HG03135 (cell line): ENCODE data around the gene TMEM269.

Experiments
- ATAC-seq: cut with Tn5 transposase; IDR thresholded peaks from one replicate; pipeline ENCODE4 v1.9.1; 2021; ENCODE audit warnings: mild to moderate bottlenecking, moderate library complexity; ENCODE audit not compliant: unreplicated experiment

The TMEM269 gene

DNA sequence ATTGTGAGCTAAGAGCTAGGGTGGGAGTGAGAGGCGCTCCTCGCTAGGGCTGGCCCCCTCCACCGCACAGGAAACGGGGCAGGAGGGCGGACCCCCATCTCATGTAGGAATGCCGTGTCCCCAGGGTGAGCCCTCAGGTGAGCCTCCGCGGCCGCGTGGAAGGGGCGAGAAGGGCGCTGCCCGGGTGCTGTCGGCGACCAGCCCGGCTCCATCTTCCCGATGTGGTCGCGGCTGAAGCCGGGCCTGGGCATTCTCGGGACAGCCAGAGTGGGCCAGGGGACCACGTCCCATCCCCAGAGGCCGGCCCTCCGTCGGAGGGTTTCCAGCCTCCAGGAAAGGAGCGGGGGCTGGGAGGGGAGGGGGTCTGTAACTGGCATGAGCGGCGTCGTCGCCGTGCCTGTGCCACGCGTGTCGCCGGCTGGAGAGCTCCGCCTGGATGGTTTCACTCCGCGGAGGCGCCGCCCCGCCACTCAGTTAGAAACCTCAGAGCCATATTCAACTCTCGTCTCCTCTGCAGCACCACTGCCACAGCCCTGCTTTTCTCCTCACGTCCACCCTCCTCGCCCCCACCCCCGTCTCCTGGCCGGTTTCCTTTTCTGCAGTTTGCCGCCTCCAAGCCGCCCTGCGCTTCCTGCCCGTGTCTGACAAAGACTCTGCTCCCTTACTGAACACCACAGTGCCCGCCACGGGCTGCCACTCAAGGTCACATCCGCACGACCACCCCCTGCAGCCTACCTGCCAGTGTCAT is at the start of gene TMEM269:
TMEM269 (plus strand) TSS at position 46 of the 748 bp plus-strand sequence. CDS start 4,903 bp downstream, outside the sequence.
- no peak for ATAC-seq

- no peak for ATAC-seq
These were observed 49.7 kb upstream of the TMEM269 start for GRCh38 chr1:42735056-42735455.

DNA sequence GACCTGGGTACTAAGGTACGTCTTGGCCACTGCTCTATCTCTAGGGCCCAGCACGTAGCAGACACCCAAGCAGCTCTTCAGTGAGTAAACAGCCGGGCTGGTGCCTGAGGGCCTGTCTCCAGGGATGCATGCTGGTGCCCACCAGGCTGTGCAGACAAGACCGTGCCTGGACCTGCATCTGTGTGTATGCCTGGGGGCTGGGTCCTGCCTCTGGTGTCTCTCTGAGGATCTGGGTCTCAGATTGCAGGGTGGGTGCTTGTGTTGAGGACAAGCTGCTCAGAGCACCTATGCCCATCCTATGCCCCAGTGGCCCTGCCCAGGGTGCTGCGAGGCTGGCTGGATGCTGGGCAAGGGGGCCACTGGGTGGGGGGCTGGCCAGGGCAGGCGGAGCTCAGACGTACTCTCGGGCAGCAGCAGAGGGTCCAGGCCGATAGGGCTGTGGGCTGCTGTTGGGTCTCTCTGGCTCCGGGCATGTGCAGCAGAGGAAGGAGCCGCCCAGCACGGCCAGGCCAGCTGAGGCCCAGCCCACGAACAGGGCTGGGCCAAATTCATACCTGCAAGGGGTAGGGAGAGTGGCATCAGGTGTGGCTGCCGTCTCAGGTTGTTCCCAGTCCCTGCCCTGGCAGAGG is 49.2 kb upstream of the TMEM269 start:
- no peak for ATAC-seq

- ATAC-seq, result no peak
These were observed 48.6 kb upstream of the TMEM269 start for GRCh38 chr1:42736152-42736551.

DNA sequence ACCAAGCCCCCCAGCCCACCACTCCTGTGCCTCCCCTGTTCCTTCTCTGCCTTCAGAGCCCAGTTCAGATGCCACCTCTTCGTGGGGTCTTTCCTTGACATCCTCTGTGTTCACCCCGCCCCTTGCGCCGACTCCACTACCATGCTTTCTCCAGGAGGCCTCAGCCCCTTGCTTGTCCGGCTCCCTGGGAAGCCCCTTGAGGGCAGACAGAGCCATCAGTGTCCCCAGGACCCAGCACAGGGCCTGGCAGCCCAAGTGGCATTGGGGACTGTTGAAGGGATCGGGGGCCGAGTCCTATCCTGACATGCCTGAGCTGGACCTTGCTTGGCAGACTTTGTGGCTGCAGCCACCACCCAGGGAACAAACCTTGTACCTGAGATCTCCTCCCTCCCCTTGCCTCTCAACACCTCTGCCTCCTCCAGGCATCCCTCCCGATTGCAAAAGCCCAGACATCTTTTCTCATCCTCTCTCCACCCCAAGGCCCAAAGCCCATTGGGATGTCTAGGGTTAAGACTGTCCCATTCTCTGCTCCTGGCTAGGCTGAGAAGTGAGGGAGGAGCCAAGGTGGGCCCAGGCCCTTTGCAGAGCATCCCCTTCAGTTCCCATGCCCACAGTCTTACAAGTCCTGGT is 48.1 kb upstream of the TMEM269 start:
- ATAC-seq, result no peak

DNA sequence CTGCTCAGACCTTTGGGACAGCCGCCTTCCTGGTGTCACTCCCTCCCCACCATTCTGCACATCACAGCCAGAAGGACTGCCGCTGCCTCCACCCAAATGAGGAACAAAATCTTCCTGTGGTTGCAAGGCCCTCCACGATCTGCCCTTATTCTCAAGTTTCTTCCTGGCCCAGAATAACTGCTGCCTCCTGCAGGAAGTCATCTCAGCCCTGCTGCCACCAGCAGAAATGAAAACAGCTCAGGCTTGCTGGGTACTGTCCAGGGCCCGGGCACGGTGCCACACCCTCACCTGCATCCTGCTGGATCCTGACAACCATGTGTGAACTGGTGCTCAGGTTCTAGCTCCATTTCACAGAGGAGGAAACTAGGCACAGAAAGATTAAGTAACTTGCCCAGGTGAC is 47.5 kb upstream of the TMEM269 start:
- no peak for ATAC-seq

- ATAC-seq, result no peak
These were observed 46.7 kb upstream of the TMEM269 start for GRCh38 chr1:42737986-42738677.

- ATAC-seq, result no peak
These were observed 46.0 kb upstream of the TMEM269 start for GRCh38 chr1:42738678-42739226.

DNA sequence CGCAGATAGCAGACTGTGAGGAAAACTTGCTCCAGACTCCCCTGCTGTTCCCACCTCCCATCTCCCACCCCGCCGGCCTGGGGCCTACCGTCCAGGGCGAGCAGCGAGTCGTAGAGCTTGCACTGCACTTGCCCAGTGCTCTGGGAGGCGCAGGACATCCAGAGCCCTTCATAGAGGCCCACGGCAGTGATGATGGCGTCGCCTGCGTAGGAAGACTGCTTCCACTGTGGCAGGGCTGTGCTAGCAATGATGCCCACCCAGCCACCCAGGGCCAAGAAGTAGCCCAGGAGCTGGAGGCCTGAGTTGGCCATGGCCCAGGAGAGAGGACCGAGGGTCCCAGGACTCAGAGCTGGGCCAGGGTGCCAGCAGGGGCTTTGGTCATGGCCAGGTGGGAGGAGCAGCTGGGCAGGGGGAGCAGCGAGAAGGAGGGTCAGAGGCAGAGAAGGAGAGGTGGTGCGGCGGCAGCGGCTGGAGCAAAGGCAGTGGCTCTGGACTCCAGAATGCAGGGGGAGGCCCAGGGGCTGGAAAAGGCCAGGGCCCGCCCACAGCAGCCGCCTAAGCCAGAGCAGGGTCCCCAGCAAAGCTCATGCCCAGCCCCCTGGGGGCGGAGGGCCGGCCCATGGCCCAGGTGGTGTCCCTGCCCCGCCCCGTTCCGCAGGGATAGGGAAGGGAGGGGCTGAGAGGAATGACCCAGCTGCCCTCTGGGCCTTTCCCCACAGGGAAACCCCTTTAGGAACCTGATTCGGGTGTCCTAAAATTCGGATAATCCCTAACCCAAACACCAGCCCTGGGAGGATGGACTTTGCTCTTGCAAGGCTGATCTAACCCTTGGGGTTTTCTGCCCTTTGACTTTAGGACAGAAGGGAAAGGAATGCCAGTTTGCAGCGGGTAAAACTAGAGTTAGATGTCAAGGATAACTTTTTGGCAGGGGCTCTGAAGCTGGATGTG is 44.8 kb upstream of the TMEM269 start, which contains the start of gene CLDN19:
CLDN19 (minus strand) TSS at position 484 of the 948 bp plus-strand sequence; CDS start at position 311, 173 bp downstream.
- ATAC-seq, result no peak

- no peak for ATAC-seq
These were observed 43.8 kb upstream of the TMEM269 start for GRCh38 chr1:42740851-42741580.

- ATAC-seq, result no peak
These were observed 43.1 kb upstream of the TMEM269 start for GRCh38 chr1:42741706-42742105.

DNA sequence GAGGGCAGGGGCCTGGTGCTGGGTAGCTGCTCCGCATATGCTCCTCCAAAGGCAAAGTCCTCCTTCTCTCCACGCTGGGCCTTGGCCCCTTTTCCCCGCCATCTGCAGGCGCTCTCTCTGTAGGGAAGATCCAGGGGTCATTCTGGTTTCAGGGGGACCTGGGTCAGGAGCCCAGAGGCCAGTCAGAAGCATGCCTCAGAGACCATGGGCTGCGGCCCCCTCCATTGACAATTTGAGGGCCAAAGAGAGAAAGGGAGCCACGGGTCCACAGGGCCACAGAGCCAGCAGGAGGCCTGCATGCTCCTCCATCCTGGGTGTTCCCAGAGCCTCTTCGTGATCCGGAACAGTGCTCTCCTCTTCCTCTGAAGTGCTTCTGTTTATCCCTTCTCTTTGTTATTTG is 42.6 kb upstream of the TMEM269 start:
- no peak for ATAC-seq

DNA sequence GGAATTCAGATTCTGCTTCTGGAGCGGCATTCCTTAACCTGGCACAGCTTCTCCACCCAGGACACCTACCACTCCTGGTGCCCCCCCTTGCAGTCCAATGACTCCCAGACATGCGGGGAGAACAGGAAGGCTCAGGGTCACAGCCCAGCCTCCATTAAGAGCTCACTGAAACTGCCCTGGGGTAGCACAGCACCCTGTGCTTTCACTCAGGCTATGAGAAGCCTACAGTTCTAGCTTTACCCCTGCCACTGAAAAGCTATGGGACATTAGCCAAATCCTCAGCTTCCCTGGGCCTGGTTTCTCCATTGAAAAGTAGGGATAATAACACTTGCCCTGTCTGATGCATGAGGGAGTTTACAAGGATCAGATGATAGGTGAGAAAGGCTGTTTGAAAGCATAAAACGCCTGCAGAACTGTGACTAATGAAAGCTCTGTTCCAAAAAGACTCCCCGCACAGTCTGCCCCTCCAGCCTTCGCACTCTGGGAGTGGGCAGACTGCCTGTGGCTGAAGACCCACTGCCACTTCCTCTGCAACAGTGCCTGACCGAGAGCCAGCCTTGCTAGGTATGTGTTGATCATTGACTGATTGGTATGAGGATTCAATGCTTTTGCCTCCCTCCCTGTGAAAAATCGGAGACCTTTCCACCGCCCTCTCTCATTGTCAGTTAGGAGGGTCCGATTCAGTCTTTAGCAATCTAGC is 42.0 kb upstream of the TMEM269 start:
- no peak for ATAC-seq

DNA sequence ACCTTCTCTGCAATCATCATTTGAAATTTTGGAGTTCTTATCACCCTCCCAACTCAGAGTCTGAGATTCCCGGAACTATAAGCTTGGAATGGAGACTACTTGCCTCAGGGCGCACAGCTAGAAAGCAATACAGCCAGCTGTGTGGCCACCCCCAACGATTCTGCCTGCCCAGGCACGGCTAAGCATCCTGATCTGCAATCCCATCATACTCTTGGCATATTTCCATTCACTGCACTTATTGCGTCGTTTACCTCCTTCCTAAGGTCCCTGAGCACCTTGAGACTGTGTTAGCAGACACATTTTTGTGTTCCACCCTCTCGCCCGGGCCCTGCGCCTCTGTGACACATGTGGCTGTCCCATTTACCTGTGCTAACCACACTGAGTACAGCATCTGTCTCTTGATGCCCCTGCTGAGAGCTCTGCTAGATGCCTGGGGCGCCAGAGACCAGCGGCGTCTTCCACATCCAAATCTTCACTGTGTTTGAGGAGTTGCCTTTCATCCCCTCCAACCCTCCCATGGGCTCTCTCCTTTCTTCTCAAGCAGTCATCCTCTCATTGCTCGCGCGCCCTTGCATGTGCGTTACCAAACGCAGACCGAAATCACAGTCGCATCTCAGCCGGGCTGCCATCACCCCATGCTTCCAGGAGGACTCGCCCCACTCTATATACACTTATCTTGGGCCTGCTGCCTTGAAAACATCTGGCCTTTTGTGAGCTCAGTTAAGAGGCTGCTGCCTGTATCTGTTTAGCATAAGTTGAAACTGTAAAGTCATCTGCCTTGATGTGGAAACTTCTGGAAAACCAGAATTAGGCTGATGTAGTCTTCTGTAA is 41.3 kb upstream of the TMEM269 start:
- no peak for ATAC-seq

DNA sequence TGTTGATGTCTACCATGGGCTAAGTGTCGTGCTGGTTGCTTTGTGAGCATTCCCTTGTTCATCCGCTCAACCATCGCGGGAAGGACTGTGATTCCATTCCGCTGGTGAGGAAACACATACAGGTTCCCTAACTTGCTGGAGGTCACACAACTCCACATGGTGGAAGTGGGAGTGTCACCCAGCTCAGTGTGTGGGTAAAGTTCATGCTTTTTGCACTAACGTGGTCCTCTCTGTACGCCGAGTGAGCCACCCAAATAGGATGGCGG is 40.7 kb upstream of the TMEM269 start:
- ATAC-seq, result no peak

DNA sequence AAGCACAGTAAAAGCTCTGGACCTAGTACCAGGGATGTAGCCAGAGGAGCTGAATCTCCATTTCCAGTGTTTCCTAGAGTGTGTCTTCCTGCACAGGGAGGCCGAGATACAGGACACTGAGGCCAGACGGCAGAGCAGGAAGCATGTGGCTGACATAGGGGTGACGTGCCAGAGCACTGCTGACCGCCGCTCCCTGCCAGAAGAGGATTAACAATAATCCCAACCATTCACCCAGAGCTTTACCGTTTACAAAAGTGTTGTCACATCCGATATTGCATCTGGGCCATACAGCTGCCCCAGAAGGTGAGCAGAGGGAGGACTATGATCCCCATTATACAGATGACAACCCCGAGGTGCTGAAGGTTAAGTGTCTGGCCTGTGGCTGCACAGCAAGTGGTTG is 38.9 kb upstream of the TMEM269 start:
- no peak for ATAC-seq

- ATAC-seq, result no peak
These were observed 38.2 kb upstream of the TMEM269 start for GRCh38 chr1:42746436-42747105.

DNA sequence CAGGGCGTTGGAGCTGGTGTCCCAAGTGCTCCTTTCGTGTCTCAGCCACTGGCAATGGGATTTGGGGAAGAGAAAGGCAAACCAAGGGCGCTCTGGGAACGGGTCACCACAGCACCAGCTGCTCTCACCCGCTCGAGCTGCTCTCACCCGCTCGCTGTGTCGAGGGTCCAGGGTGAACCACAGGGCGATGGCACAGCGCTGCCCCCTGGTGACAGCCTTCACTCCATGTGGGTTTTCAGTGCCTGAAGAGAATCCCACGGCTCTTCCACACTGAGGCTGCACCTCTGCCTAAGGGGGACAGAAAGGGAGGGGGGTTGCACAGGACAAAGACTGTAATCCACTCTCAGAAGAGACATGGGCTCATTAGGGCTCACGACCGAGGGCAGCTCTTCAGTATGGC is 37.7 kb upstream of the TMEM269 start:
- ATAC-seq, result no peak
